IPS-18a (cell line): ENCODE data around the gene CPNE7.

Experiments used
- H3K27ac ChIP-seq: one replicate; pipeline ENCODE4 v1.5.1; 2013; ENCODE audit warnings: low read length
- H3K27me3 ChIP-seq: one replicate; pipeline ENCODE4 v1.6.1; 2013; ENCODE audit warnings: mild to moderate bottlenecking, low read length; ENCODE audit not compliant: control insufficient read depth, insufficient read depth
- H3K36me3 ChIP-seq: one replicate; pipeline ENCODE4 v1.6.1; 2013; ENCODE audit warnings: low read depth, low read length; ENCODE audit not compliant: control insufficient read depth
- H3K4me1 ChIP-seq: one replicate; pipeline ENCODE4 v1.6.1; 2013; ENCODE audit warnings: low read depth, low read length; ENCODE audit not compliant: control insufficient read depth
- H3K4me3 ChIP-seq: one replicate; pipeline ENCODE4 v1.5.1; 2013; ENCODE audit warnings: low read length
- H3K9ac ChIP-seq: one replicate; pipeline ENCODE4 v1.6.1; 2013; ENCODE audit warnings: mild to moderate bottlenecking, low read length, moderate library complexity
- H3K9me3 ChIP-seq: one replicate; pipeline ENCODE4 v1.6.1; 2013; ENCODE audit warnings: low read depth, low read length; ENCODE audit not compliant: control insufficient read depth

CPNE7 gene

DNA sequence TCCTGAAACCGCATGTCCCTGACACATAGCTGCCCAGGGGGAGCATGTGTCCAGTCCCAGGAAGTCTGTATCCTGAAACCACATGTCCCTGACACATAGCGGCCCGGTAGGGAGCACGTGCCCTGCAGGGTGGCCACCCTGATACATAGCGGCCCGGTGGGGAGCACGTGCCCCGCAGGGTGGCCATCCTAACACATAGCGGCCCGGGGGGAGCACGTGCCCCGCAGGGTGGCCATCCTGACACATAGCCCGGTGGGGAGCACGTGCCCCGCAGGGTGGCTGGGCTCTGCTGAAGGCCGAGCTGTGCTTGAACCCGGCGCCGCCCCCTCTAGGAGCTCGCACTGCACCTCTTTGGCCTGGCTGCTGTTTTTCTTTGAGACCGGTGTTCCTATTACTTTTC is 33.8 kb upstream of the CPNE7 start:
- Histone ChIP-seq H3K4me1 (no peaks in the 10 kb centered on the region), H3K36me3 (peaks cover 27% of the 10 kb centered on the region), H3K27ac (no peak overlapping the region), H3K4me3 (no peak overlapping the region), H3K9me3 (no peaks in the 10 kb centered on the region), H3K27me3 (no peaks in the 10 kb centered on the region), H3K9ac (no peak overlapping the region)

DNA sequence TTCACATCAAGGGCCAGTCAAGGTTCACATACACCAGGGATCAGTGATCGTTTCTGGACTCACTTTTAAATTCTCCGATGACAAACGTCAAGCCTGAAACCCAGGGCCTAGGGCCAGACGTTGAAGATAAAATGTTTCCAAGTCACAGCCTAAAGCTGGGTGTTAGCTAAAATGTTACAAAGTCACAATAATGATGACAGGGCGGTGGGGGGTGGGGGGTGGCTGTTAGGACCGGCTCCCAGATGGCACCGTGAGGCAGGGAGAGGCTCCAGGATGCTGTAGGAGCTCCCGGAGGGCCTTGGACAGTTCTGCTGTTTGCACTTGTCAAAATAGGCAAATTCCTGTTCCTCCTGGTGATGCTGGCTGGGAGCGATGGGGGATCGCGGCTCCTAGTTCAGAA is 31.4 kb upstream of the CPNE7 start:
- Histone ChIP-seq H3K27me3 (no peaks in the 10 kb centered on the region), H3K36me3 (peaks cover 35% of the 10 kb centered on the region), H3K4me3 (no peak overlapping the region), H3K9ac (no peak overlapping the region), H3K9me3 (no peaks in the 10 kb centered on the region), H3K4me1 (no peaks in the 10 kb centered on the region), H3K27ac (no peak overlapping the region)

DNA sequence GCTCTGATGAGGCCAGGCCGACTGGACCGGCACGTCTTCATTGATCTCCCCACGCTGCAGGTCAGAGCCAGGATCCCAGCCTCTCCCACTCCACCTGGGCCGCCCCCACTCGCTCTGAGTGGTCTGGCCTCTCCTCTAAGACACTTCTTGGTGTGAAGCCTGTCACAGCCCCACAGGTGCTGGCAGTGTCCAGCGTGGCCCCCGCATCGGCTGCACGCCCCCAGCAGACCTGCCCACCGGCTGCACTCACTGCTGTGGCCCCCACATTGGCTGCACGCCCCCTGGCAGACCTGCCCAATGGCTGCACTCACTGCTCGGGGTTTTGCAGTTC is 30.9 kb upstream of the CPNE7 start:
- Histone ChIP-seq H3K27me3 (no peaks in the 10 kb centered on the region), H3K9me3 (no peaks in the 10 kb centered on the region), H3K27ac (no peak overlapping the region), H3K36me3 (peaks cover 41% of the 10 kb centered on the region), H3K4me3 (no peak overlapping the region), H3K9ac (no peak overlapping the region), H3K4me1 (no peaks in the 10 kb centered on the region)

DNA sequence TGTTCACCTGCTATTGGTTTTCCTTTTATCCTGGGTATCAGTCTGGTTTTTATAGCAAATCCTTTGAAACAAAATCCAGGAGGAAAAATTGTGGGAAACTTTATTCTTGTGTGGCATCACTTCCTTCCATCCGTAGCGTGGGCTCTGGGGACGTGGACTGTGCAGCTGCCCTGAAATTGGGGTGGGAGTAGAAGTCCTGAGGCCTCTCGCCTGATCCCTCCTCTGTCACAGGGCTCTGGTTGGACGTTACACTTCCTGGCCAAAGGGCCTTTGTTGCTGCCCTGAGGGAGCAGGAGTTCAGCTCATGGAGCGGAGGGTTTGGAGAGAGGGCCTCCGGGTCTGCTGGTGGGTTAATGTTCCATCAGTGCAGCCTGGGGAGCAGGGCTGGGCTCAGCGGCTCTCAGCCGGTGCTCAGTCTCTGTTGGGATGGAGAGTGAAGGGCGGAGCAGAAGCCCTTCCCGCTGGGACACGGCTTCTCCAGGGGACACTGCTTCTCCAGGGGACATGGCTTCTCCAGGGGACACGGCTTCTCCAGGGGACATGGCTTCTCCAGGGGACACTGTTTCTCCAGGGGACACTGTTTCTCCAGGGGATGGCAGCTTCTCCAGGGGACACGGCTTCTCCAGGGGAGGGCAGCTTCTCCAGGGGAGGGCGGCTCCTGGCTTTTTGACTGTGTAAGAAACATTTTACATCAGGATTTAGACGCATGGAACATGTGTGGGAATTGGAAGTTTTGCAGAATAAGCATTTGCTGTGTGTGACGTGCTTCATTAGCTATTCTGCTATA is 30.3 kb upstream of the CPNE7 start:
- no peaks in the 10 kb centered on the region for H3K4me1 ChIP-seq
- peaks cover 43% of the 10 kb centered on the region for H3K36me3 ChIP-seq

DNA sequence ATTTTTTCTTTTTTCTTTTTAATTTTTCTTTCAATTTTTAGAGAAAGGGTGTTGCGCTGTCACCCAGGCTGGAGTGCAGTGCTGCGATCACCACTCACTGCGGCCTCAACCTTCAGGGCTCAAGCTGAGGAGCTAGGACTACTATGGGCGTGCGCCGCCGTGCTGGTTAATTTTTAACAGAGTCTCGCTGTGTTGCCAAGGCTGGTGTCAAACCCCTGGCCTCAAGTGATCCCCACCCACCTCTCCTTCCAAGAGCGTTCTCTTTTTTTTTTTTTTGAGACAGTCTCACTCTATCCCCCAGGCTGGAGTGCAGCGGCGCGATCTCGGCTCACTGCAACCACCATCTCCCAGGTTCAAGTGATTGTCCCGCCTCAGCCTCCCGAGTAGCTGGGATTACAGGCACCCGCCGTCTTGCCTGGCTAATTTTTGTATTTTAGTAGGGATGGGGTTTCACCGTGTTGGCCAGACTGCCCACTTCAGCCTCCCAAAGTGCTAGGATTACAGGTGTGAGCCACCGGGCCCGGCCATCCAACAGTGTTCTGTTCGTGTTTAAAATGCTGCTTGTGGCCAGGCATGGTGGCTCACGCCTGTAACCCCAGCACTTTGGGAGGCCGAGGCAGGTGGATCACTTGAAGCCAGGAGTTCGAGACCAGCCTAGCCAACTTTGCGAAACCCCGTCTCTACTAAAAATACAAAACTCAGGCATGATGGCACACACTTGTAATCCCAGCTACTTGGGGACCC is 29.6 kb upstream of the CPNE7 start:
- no peak overlapping the region for H3K27ac ChIP-seq
- peaks cover 41% of the 10 kb centered on the region for H3K36me3 ChIP-seq
- no peak overlapping the region for H3K4me3 ChIP-seq
- no peaks in the 10 kb centered on the region for H3K9me3 ChIP-seq
- H3K4me1 ChIP-seq: no peaks in the 10 kb centered on the region
- no peak overlapping the region for H3K9ac ChIP-seq
- no peaks in the 10 kb centered on the region for H3K27me3 ChIP-seq

More for the DNA sequence above, 30.3 kb upstream of the CPNE7 start:
- Histone ChIP-seq H3K27me3 (no peaks in the 10 kb centered on the region), H3K9ac (no peak overlapping the region), H3K27ac (no peak overlapping the region), H3K9me3 (no peaks in the 10 kb centered on the region), H3K4me3 (no peak overlapping the region)

DNA sequence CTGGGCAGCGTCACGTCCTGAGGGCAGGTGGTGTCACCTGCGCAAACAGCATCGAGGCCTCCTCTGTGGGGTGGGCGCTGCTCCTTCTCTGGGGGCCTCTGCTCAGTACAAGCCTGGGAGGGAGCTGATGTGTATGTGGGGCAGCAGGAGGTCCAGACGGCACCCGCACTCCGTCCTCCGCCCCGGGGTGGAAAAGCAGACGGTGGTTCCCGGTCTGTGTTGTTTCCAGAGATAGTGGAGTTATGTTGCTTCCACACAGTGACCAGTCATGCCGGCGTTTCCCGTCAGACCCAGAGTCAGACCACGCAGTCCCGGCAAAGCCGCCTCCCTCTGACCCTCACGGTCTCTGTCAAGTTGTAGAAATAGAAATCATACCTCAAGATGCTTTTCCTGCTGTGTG is 28.8 kb upstream of the CPNE7 start:
- Histone ChIP-seq H3K4me1 (no peaks in the 10 kb centered on the region), H3K9me3 (no peaks in the 10 kb centered on the region), H3K27me3 (no peaks in the 10 kb centered on the region), H3K9ac (no peak overlapping the region), H3K4me3 (no peak overlapping the region), H3K36me3 (peaks cover 45% of the 10 kb centered on the region), H3K27ac (no peak overlapping the region)

DNA sequence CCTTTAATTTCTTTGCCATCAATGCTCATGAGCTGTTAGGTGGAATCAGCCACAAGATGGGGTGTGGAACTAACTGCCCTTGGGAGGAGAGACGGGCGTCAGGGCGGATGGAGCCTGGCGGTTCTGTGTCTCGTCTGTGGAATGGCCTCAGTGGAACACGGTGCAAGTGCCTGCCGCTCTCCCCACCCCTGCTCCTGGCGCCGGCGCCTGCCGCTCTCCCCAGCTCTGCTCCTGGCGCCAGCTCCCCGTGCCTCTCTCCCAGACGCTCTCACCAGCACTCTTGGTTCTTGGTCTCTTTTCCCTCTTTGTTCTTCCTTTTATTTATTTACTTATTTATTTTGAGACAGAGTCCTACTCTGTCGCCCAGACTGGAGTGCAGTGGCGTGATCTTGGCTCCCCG is 28.3 kb upstream of the CPNE7 start:
- no peaks in the 10 kb centered on the region for H3K9me3 ChIP-seq

DNA sequence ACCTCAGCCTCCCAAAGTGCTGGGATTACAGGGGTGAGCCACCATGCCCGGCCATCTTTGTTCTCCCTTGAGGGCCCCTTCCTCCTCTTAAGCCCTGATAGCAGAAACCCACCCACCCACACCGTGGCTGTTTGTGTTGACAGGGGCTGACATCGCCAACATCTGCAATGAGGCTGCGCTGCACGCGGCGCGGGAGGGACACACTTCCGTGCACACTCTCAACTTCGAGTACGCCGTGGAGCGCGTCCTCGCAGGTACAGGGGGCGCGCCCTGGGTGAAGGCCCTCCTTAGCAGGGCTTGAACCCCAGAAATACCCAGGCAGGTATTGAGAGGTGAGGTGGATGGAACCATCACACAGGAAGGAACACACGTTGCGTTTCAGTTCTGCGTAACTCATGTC is 27.7 kb upstream of the CPNE7 start:
- Histone ChIP-seq H3K4me1 (no peaks in the 10 kb centered on the region), H3K36me3 (peaks cover 52% of the 10 kb centered on the region), H3K9me3 (no peaks in the 10 kb centered on the region), H3K27ac (no peak overlapping the region), H3K9ac (no peak overlapping the region), H3K4me3 (no peak overlapping the region), H3K27me3 (no peaks in the 10 kb centered on the region)

More for the DNA sequence above, 28.3 kb upstream of the CPNE7 start:
- Histone ChIP-seq H3K9ac (no peak overlapping the region), H3K36me3 (peaks cover 47% of the 10 kb centered on the region), H3K4me3 (no peak overlapping the region), H3K4me1 (no peaks in the 10 kb centered on the region), H3K27ac (no peak overlapping the region), H3K27me3 (no peaks in the 10 kb centered on the region)

DNA sequence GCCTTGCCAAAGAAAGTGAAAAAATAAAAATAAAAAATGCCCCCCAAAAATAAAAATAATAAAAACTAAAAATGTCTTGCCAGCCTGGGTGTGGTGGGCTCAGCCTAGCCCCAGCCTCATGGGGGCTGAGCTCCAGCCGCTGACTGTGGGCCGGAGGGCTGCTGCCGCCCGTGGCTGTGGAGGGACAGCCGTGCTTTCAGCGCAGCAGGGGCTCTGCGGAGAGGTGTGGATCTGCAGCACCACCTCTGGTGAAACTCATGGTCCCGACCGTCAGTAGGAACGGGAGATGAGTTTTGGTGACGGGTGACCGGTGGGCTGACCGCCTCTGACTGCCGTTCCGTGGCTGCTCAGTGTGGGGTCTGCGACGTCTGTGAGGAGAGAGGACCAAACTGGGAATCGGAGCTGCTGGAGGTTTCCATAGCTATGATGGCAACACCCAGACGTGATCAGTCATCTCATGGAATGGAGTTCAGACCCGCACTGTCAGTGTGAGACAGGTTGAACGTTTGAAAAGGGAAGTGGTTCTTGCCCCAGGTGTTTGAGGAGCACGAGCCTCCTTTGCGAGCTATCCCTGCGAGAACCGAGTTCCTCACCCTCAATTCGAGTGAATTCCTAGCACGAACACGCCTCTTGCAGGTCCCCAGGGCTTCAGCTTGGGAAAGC is 27.1 kb upstream of the CPNE7 start:
- Histone ChIP-seq H3K27ac (no peak overlapping the region), H3K4me3 (no peak overlapping the region), H3K9me3 (no peaks in the 10 kb centered on the region), H3K36me3 (peaks cover 58% of the 10 kb centered on the region), H3K27me3 (no peaks in the 10 kb centered on the region), H3K9ac (no peak overlapping the region), H3K4me1 (no peaks in the 10 kb centered on the region)

DNA sequence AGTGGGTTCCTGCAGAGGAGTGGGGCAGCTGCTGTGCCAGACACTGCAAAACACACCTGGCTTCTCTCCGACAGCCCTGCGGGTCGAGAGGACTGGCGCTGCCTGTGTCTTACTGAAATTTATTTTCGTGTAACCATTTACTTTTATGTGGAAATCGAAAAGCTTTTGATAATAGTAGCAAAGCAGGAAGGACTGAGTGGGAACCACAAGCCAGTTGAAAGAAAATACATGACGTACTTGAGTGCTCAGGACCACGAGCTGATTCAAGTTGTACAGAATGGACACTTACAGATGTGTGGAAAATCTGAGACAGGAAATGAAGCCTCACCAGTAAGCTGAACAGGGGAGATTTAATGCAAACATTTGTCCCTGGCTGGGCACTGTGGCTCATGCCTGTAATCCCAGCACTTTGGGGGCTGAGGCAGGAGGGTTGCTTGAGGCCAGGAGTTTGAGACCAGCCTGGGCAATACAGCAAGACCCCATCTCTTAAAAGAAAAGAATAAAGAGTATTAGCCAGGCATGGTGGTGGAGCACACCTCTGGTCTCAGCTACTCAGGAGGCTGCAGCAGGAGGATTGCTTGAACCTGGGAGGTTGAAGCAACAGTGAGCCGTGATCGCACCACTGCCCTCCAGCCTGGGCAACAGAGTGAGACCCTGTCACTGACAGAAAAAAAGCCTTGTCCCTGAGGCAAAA is 26.4 kb upstream of the CPNE7 start:
- Histone ChIP-seq H3K4me3 (no peak overlapping the region), H3K4me1 (no peaks in the 10 kb centered on the region), H3K9me3 (no peaks in the 10 kb centered on the region), H3K27ac (no peak overlapping the region), H3K9ac (no peak overlapping the region), H3K36me3 (peaks cover 63% of the 10 kb centered on the region), H3K27me3 (no peaks in the 10 kb centered on the region)

DNA sequence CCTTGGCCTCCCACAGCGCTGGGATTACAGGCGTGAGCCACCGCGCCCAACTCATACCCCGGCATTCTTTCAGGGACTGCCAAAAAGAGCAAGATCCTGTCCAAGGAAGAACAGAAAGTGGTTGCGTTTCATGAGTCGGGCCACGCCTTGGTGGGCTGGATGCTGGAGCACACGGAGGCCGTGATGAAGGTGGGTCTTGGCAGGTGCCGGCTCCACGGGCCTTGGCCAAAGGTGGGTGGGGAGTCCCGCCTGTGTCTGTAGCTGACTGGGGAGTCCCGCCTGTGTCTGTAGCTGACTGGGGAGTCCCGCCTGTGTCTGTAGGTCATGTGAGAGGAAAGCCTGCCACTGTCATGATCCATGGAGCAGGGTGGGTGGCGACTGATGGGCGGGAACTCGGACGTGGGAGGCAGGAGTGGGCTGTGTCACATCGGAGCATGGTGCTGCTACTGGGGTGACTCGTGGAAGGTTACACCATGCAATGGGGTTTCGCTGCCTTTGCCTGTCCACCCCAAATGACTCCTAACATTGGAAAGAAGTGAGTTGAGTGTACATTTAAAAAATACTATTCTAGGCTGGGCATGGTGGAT is 25.0 kb upstream of the CPNE7 start:
- Histone ChIP-seq H3K9ac (no peak overlapping the region), H3K36me3 (peaks cover 64% of the 10 kb centered on the region), H3K4me3 (no peak overlapping the region), H3K4me1 (no peaks in the 10 kb centered on the region), H3K27me3 (no peaks in the 10 kb centered on the region), H3K27ac (no peak overlapping the region), H3K9me3 (no peaks in the 10 kb centered on the region)
